Vagina (tissue), 2 donors: Measurements from ENCODE around the gene RLN1. TPM values are rescaled to one million over a fixed set of nuclear protein-coding genes. Genes with fewer than 3 reads are reported as not detected.
"Not testable (repeated sequence)": the region's sequence is repeated elsewhere in the genome, so short reads cannot be mapped to it uniquely, and the experiment has no call there.

Experiments used
- DNase-seq, 2 donors: peaks; one replicate each; pipeline ENCODE4 v3.0.0-alpha.2; 2017; ENCODE audit errors: extremely low spot score in 2 of 2
- H3K27ac ChIP-seq: fragments of 200-600 bp; sonication (generic); one replicate; pipeline ENCODE4 v1.5.1; 2019
- H3K27me3 ChIP-seq: fragments of 200-600 bp; sonication (generic); one replicate; pipeline ENCODE4 v1.5.1; 2019
- H3K36me3 ChIP-seq, 2 donors: fragments of 200-600 bp; sonication (generic); one replicate each; pipeline ENCODE4 v1.5.1; 2017 to 2019
- H3K4me1 ChIP-seq: fragments of 200-600 bp; sonication (generic); one replicate; pipeline ENCODE4 v1.5.1; 2019
- H3K4me3 ChIP-seq, 2 donors: fragments of 200-600 bp; sonication (generic); 1 replicate in 1 of 2; 2 replicates in 1 of 2; pipeline ENCODE4 v1.5.1; 2016 to 2019
- H3K9me3 ChIP-seq: fragments of 200-600 bp; sonication (generic); one replicate; pipeline ENCODE4 v1.5.1; 2019
- CTCF ChIP-seq, 3 experiments: fragments of 450-650 bp in 2 of 3; fragments of 200-600 bp in 1 of 3; sonication (generic) in 1 of 3; IDR thresholded peaks; one replicate each; pipeline ENCODE4 v1.5.1; 2017 to 2019; ENCODE audit warnings: antibody characterized with exemption in 3 of 3, mild to moderate bottlenecking in 2 of 3, moderate library complexity in 2 of 3
- POLR2A ChIP-seq, 2 donors: fragments of 450-650 bp; IDR thresholded peaks; one replicate each; pipeline ENCODE4 v1.6.1; 2017; ENCODE audit warnings: antibody characterized with exemption in 2 of 2, mild to moderate bottlenecking in 2 of 2, moderate library complexity in 2 of 2
- POLR2AphosphoS5 ChIP-seq, 2 donors: sonication (generic); formaldehyde crosslinking; IDR thresholded peaks; one replicate each; pipeline ENCODE4 v1.9.0; 2017; ENCODE audit warnings: antibody characterized with exemption in 2 of 2, mild to moderate bottlenecking in 2 of 2, low read depth in 1 of 2; ENCODE audit not compliant: insufficient read depth in 1 of 2
- intact Hi-C: fragments of 100-400 bp; cut with DNase I; formaldehyde crosslinking; loops from one replicate; pipeline ENCODE4 v1.15.1; 2023
- total RNA-seq: library from RNA; depleted of rRNA; stranded (reverse); fragments of >200 nt; gene quantifications from one replicate; pipeline ENCODE4 v1.2.3, GENCODE V29; 2016

Gene RLN1
- total RNA-seq, 1 donor from 2014 or later: not detected

- intact Hi-C loops: no loop called here
- no peaks in the 10 kb centered on the region for H3K4me1 ChIP-seq
These were observed 18.6 kb downstream of the RLN1 start for GRCh38 chr9:5321058-5321457.

GRCh38 chr9:5316406-5316805 lies 23.3 kb downstream of the RLN1 start:
- H3K4me3 ChIP-seq, H3K36me3 ChIP-seq, H3K9me3 ChIP-seq, H3K4me1 ChIP-seq, intact Hi-C loops, H3K27ac ChIP-seq, H3K27me3 ChIP-seq, DNase-seq: not testable (repeated sequence)

More at GRCh38 chr9:5321058-5321457, 18.6 kb downstream of the RLN1 start:
- Histone ChIP-seq H3K27ac (no peak overlapping the region), H3K4me3 (no peak overlapping the region), H3K36me3 (no peaks in the 10 kb centered on the region), H3K27me3 (no peaks in the 10 kb centered on the region), H3K9me3 (peaks cover 5% of the 10 kb centered on the region)
- TF ChIP-seq POLR2A (IDR thresholded peaks at IDR 0.05) (no peak), CTCF (IDR thresholded peaks at IDR 0.05) (no peak), POLR2AphosphoS5 (IDR thresholded peaks at IDR 0.05; ENCODE audit: insufficient read depth in 1 of 2, low read depth in 1 of 2) (no peak)
- DNase-seq: no peak

GRCh38 chr9:5315187-5315923 lies 24.3 kb downstream of the RLN1 start:
- Histone ChIP-seq H3K4me1 (no peaks in the 10 kb centered on the region), H3K9me3 (peaks cover 5% of the 10 kb centered on the region), H3K27me3 (no peaks in the 10 kb centered on the region), H3K36me3 (no peaks in the 10 kb centered on the region), H3K27ac (no peak overlapping the region), H3K4me3 (no peak overlapping the region)
- TF ChIP-seq POLR2AphosphoS5 (IDR thresholded peaks at IDR 0.05; ENCODE audit: insufficient read depth in 1 of 2, low read depth in 1 of 2) (no peak), CTCF (IDR thresholded peaks at IDR 0.05) (no peak), POLR2A (IDR thresholded peaks at IDR 0.05) (no peak)
- intact Hi-C loops: no loop called here
- no peak for DNase-seq

DNA sequence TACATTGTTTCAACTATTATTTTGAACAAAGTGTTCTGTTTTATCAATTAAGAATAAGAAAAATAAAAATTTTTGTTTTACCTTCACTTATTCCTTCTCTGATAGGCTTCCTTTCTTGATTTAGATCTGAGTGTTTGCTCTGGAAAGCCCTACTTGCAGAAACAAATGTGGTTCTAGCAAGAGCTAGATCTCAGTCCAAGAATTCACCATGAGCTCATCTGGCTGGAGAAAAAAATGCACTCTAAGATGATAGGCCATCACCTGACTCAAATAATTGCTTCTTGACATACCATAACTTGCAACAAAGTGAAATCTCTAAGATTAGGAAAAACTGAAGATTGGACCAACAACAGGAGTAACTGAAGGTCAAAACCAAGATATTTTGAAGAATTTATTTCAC lies 28.8 kb downstream of the RLN1 start:
- Histone ChIP-seq H3K27me3 (no peaks in the 10 kb centered on the region), H3K9me3 (no peaks in the 10 kb centered on the region), H3K36me3 (no peaks in the 10 kb centered on the region), H3K4me1 (no peaks in the 10 kb centered on the region), H3K27ac (no peak overlapping the region), H3K4me3 (no peak overlapping the region)
- intact Hi-C loops: no loop called here
- no peak for DNase-seq
- TF ChIP-seq CTCF (IDR thresholded peaks at IDR 0.05): no peak
- TF ChIP-seq POLR2A (IDR thresholded peaks at IDR 0.05): no peak

- no peaks in the 10 kb centered on the region for H3K36me3 ChIP-seq
- no peak overlapping the region for H3K27ac ChIP-seq
- H3K9me3 ChIP-seq: no peaks in the 10 kb centered on the region
- H3K4me3 ChIP-seq: no peak overlapping the region
- TF ChIP-seq POLR2AphosphoS5 (IDR thresholded peaks at IDR 0.05; ENCODE audit: insufficient read depth in 1 of 2, low read depth in 1 of 2): no peak
- no peak for TF ChIP-seq POLR2A (IDR thresholded peaks at IDR 0.05)
- no peak for TF ChIP-seq CTCF (IDR thresholded peaks at IDR 0.05)
- intact Hi-C loops: loop anchor here (10.0 kb wide), 1 partner anchor 79 kb away; no protein-coding TSS in a partner anchor
- no peaks in the 10 kb centered on the region for H3K4me1 ChIP-seq
- no peaks in the 10 kb centered on the region for H3K27me3 ChIP-seq
- DNase-seq: no peak
These were observed 33.9 kb downstream of the RLN1 start for GRCh38 chr9:5305741-5306140.

DNA sequence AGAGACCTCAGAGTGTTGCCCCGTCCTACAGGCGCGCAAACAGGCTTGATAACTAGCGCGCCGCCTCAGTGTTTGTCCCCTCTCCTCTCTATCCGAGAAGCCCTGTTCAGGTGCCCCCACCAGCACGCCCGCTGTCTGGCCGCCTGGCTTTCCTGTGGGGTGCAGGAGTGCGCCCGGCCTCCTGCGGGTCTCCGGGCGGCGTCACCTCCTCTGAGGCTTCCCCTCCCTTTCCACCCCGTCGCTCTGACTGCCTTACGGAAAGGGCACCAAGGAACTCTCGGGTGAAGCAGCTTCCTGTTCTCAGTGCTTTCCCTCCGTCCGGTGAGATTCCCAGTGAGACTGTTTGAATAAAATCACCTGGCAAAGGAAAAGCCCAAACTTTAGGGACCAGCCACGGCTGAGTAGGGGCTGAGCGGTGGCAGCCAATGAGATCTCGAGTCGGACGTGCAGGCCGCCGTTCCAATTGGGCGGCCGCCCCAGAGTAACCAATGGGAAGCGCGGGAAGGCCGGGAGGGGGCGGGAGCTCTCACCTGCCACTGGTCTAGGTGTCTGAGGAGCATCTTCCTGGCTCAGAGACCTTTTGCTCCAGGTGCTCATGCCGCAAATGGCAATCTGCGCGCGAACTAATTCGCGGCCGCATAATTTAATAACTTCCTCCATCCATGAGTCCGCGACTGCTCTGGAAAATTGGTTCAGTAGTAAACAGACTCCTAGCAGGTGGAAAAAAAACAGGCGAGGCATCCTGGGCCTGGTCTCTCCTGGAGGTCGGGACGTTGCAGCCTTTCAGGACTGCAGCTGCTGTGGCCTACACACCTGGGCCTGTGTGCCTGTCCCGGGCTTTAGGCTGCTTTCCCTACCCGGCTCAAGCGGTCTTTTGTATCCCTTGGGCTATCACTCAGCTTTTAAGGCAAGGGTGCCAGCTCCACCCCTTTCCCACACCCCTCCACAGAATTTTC lies 35.6 kb downstream of the RLN1 start, which contains the start of gene RLN2:
TSS of gene RLN2 (minus strand) at position 877 of the 956 bp plus-strand sequence. CDS start at position 741, 136 bp downstream.
- not testable (repeated sequence) for H3K27ac ChIP-seq, H3K36me3 ChIP-seq, H3K27me3 ChIP-seq, DNase-seq, H3K9me3 ChIP-seq, H3K4me1 ChIP-seq
- intact Hi-C loops: loop anchor here (10.0 kb wide), 1 partner anchor 81 kb away; no protein-coding TSS in a partner anchor
- peak within 1 kb of the TSS in 1 of 2 donors; percentile 5 for H3K4me3 ChIP-seq
